DOHH2 (cell line): ENCODE measurements around the gene ZBTB22.

Experiments
- CTCF ChIP-seq: fragments of 200-600 bp; sonication (generic); IDR thresholded peaks from one replicate; pipeline ENCODE4 v1.5.1; 2014; ENCODE audit warnings: antibody characterized with exemption, mild to moderate bottlenecking, low read depth, low read length; ENCODE audit not compliant: poor library complexity, severe bottlenecking
- EZH2phosphoT487 ChIP-seq: fragments of 200-600 bp; sonication (generic); IDR thresholded peaks from 2 replicates; pipeline ENCODE4 v1.6.1; 2017; ENCODE audit warnings: borderline replicate concordance, mild to moderate bottlenecking, antibody characterized with exemption, low read length, moderate library complexity, mixed read lengths

GRCh38 chr6:33319939-33320314 lies 2.4 kb upstream of the ZBTB22 start:
- TF ChIP-seq CTCF (no peak), EZH2phosphoT487 (no peak)
